GM18868 (cell line): ENCODE data around the gene CNPY4.
"Not testable (repeated sequence)": the region's sequence is repeated elsewhere in the genome, so short reads cannot be mapped to it uniquely, and the experiment has no call there.

Source experiments
- ATAC-seq: cut with Tn5 transposase; IDR thresholded peaks from one replicate; pipeline ENCODE4 v1.9.1; 2021; ENCODE audit warnings: mild to moderate bottlenecking, moderate library complexity; ENCODE audit not compliant: unreplicated experiment

Gene CNPY4

DNA sequence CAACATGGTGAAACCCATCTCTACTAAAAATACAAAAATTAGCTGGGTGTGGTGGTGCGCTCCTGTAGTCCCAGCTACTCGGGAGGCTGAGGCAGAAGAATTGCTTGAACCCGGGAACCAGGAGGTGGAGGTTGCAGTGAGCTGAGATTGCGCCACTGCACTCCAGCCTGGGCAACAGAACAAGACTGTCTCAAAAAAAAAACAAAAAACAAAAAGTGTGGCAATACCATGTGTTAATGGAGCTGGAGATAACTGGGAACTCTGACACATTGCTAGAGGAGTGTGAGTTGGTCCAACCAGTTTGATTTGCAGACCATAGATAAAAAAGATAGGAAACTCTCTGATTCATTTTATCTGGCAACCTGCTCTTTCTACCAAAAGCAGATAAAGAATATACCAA lies 26.9 kb downstream of the CNPY4 start:
- not testable (repeated sequence) for ATAC-seq

DNA sequence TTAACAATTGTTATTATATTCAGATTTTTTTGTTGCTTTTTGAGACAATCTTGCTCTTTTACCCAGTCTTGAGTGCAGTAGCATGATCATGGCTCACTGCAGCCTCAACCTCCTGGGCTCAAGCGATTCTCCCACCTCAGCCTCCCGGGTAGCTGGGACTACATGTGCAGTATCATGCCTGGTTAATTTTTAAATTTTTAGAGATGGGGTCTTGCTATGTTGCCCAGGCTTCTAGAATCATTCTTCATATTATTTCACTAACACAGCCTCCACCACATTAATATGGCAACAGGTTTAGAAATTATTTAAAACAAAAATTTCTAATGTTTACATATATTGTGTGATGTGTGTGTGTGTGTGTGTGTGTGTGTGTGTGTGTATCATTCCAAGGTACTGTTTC lies 27.8 kb downstream of the CNPY4 start:
- no peak for ATAC-seq

- ATAC-seq: no peak
Measured at GRCh38 chr7:100148225-100148558, 28.8 kb downstream of the CNPY4 start.

DNA sequence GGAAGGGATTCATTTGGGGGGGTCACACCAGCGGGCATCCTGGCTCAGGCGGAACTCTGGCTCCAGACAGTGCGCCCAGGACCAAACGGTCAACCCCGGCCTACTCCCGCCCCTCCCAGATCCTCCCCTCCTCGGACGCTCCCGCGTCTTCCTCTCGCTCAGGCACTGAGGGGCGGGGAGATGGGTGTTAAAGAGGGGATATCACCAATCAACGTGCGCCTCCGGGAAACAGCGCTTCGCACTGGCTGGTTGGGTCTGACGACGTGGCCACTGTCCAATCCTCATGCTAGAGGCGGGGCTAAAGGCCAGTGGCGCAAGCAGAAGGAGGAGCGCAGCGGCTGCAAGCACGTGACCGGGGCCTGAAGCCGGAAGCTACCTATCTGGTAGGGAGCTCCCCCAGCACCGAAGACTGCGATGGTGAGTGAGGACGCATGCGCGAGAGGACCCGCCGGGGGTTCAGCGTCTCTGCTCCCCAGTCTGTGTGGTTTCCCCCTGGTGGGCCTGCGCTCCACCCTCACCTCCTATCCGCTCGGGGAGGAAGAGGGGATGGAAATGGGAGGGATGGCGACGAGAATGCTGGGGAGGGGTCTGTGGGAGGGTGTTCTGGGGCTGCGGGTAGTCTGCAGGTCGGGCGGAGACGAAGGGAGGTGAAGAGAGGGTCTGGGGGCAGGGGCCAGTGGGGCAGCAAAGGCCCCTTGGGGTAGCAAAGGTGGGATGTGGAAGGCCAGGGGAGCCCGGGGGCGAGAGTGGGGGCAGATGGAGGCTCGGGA lies 29.3 kb downstream of the CNPY4 start, which contains the start of gene LAMTOR4:
Gene LAMTOR4 (plus strand): TSS at position 360 of the 770 bp plus-strand sequence. CDS start 55 bp downstream, at position 415.
- ATAC-seq: peak; percentile 98

DNA sequence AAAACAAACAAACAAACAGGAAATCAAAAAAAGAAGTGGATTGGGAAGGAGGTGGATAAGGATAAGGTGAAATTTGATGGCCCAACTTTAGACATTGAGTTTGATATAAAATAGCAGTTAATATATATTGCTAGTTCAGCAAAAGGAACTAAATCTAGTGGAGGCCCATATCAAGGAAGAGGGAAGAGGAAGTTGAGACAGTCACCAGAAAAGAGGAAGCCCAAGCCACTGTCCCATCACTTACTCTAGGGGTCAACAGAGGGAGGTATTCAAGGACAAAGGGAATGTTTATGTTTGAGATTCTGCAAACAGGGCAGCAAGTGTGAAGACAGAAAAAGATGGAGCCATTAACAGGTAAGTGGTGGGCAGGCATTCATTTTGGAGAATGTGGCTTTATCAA lies 33.0 kb downstream of the CNPY4 start:
- no peak for ATAC-seq

DNA sequence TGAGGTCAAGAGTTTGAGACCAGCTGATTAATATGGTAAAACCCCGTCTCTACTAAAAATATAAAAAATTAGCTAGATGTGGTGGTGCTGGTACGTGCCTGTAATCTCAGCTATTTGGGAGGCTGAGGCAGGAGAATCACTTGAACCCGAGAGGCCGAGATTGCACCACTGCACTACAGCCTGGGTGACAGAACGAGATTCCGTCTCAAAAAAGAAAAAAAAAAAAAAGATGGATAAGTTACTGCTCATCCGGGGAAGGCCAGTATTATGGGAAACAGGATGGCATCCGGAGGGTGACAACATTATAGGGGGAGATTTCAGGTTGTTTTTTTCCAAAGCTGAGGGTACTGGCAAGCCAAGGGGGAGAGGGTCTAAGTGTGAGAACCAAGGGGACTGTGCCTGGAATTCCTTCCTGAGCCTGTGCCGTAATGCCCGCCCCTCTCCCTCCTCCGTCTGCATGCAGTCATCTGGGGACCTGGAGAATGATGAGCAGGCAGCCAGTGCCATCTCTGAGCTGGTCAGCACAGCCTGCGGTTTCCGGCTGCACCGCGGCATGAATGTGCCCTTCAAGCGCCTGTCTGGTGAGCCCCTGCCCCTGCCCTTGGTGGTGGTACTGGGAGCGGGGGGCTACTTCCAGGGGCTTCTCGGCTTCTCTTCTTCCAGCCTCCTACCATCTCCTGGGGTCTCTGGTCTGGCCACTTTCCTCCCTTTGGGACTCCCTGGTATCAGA lies 33.7 kb downstream of the CNPY4 start:
- ATAC-seq: no peak

GRCh38 chr7:100153708-100154535 lies 34.5 kb downstream of the CNPY4 start:
- ATAC-seq: no peak

DNA sequence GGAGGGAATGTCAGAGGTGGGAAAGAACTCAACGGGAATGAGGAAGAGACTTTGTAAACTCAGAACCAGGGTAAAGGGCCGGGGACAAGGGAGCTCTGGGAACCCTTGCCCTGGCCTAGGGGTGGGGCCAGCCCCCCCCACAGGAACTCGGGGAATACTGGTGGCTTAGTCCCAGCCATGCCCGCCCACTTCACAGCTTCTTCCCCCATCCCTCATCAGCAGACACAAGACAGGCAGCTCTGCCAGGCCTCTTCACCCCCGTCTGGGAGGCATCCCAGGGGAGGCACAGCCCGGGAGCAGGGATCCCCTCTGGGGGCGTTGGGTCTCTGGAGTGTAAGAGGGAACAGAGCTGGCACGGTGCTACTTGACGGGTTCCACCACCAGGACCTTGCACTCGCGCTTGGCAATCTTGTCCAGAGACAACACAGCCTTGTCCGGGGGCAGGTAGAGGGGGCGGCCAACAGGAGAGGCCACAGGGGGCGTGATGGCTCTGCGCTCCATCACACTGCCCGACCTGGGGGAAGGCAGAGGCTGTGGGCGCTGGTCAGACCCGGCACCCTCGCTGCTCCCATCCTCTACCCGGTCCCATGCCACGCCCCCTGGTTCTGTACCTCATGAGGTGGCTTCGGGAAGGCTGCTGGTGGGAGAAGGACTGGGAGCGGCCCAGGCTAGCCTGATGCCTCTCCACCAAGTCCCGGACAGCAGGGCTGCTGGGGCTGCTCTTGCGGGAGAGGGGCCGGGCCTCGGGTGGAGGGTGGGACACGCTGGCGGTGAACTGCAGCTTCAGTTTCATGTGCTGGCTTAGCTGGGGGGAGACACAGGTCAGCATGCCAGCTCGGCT lies 35.4 kb downstream of the CNPY4 start:
- ATAC-seq: no peak

GRCh38 chr7:100155553-100156317 lies 36.3 kb downstream of the CNPY4 start:
- ATAC-seq: no peak

DNA sequence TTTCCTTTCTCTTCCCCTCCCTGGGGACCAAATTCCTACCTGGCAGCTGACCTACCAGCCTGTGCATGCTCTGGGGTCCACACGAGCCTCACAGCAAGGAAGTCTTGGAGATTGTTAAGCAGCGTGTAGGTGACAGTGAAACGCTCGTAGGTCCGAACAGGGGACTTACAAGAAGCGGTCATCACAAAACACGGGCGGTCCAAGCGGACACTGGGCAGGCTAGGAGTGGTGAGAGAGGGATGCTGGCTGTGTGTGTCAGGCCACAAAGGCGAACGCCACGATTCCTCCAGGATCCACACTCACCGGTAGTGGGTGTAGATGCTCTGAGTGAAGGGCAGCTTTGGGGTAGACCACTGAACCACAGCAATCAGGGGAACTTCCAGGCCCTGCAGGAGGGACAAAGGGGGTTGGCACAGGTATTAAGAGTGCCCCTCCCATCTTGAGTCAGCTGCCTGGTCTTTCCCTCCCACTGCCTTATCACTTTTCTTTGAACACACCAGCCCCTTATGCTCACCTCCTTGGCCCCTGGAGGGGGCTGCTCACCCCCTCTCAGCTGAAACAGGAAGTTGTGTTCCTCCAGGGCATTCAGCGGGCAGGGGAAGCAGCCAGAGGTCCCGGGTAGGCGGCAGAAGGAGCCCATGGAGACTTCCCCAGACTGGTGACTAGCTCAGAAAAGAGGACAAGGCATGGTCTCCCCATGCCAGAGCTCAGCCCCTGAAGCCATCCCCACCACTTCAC lies 37.1 kb downstream of the CNPY4 start:
- ATAC-seq: peak; percentile 39

- ATAC-seq: no peak
Measured at GRCh38 chr7:100157069-100157333, 37.6 kb downstream of the CNPY4 start.

DNA sequence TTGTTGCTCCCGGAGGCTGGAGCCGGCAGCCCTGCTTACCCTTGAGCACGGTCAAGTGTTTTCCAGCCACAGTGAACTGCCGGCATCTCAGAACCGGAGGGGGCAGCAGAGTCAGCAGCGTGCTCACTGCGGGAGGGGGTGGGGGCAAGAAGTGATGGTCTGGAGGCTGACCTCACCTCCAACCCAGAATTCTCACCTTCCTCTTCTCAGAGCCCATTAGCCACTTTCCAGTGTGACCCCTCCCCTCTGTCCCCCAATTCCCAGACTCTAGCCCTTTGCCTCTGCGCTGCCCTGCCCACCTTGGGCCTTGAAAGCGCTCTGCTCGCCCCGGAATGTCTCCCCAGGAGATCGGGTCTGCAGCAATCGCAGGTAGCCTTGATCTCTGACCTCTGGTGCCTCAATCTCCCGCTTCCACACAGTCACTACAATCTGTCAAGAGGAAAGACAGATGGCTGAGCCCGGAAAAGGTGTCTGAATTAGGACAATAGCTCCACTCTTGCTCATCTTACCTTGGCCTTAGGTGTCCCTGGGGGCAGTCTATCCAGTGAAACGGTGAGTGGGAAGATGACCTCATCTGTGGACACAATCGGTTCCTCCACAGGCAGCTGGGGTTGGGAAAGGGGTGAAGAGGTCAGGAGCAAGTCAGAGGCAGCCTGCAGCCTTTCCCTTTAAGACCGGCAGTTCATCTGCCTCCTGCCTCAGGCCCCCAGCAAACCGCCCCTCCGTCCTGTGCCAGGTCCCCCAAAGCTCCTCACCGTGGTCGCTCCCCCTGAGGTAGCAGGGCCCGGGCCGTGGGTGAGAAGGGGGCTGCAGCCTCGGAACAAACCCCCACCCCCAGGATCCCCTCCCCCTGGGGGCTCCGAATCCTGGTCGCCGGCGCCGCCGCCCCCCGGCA lies 38.1 kb downstream of the CNPY4 start:
- ATAC-seq: no peak

GRCh38 chr7:100158229-100159098 lies 39.0 kb downstream of the CNPY4 start, which contains the start of gene TRAPPC14:
Gene TRAPPC14, minus strand, starts transcription at chr7:100158723. Its CDS starts 224 bp downstream, at chr7:100158499.
- ATAC-seq: peak; percentile 70

DNA sequence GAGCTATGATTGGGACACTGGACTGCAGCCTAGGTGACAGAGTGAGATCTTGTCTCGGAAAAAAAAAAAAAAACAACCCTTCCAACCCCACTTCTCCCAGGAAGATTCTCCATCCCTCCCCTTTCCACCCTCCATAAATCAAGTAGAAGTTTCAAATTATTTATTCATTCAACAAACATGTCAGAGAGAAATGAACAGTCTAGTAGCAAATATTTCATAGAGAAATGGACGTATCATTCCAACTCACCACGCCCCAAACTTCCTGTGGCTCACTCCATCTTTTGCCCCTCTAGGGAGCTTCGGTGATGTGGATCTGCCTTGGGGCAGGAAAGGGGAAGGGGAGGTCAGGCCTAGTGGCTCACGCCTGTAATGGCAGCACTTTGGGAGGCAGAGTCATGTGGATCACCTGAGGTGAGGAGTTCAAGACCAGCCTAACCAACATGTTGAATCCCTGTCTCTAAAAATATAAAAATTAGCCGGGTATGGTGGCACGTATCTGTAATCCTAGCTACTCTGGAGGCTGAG lies 39.7 kb downstream of the CNPY4 start:
- no peak for ATAC-seq

GRCh38 chr7:100160067-100160466 lies 40.6 kb downstream of the CNPY4 start:
- no peak for ATAC-seq

DNA sequence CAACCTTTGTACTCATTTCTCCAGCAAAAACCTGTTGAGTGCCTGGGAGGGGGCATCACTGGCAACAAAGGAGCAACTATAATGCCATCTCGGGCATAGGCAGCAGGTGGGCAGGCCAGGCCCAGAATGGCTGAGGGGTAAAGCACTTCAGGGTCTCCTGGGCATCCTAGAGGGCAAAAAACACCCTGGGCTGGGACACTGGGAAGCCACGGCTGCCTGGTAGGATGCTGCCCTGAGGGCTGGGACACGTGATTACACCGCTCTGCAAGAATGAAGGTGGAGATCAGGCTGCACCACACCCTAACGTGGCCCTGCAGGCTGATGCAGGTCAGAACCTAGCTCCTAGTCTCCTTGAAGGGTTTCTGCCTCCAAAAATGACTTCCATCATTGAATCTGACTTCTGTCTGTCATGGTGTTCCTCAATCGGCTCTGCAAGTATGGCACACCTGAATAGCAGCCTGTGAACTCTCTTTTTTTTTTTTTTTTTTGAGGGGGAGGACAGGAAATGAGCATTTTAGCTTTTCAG lies 43.6 kb downstream of the CNPY4 start:
- ATAC-seq: no peak

- no peak for ATAC-seq
Measured at GRCh38 chr7:100163871-100164270, 44.4 kb downstream of the CNPY4 start.
